ACHN (cell line): ENCODE data around the gene NPIPA8.
"Not testable (repeated sequence)": the region's sequence is repeated elsewhere in the genome, so short reads cannot be mapped to it uniquely, and the experiment has no call there.

Experiments used
- DNase-seq: peaks from one replicate; pipeline ENCODE4 v3.0.0-alpha.2; 2015
- in situ Hi-C: cut with HindIII; loops from 2 replicates; pipeline ENCODE4 v1.10.0; 2017; ENCODE audit warnings: low sequenced_read_pairs, low pct_ligation_motif_present, low pct_unique_long_range_greater_than_20kb

Gene NPIPA8

GRCh38 chr16:18293337-18293956 is 43.1 kb downstream of the NPIPA8 start:
- in situ Hi-C loops: not testable (repeated sequence)

GRCh38 chr16:18290959-18291358 is 45.6 kb downstream of the NPIPA8 start:
- DNase-seq, in situ Hi-C loops: not testable (repeated sequence)

More at GRCh38 chr16:18293337-18293956, 43.1 kb downstream of the NPIPA8 start:
- not testable (repeated sequence) for DNase-seq

GRCh38 chr16:18286342-18286741 is 50.2 kb downstream of the NPIPA8 start:
- in situ Hi-C loops: not testable (repeated sequence)

GRCh38 chr16:18280319-18280718 is 56.2 kb downstream of the NPIPA8 start:
- in situ Hi-C loops: not testable (repeated sequence)

More at GRCh38 chr16:18286342-18286741, 50.2 kb downstream of the NPIPA8 start:
- not testable (repeated sequence) for DNase-seq

GRCh38 chr16:18276756-18277155 is 59.8 kb downstream of the NPIPA8 start:
- in situ Hi-C loops, DNase-seq: not testable (repeated sequence)

More at GRCh38 chr16:18280319-18280718, 56.2 kb downstream of the NPIPA8 start:
- DNase-seq: not testable (repeated sequence)

GRCh38 chr16:18270171-18270570 is 66.4 kb downstream of the NPIPA8 start:
- DNase-seq, in situ Hi-C loops: not testable (repeated sequence)
